Adipocyte (in vitro differentiated cells): ENCODE measurements around the gene OLFM2.
"Not testable (repeated sequence)": the region's sequence is repeated elsewhere in the genome, so short reads cannot be mapped to it uniquely, and the experiment has no call there.

Experiments
- DNase-seq: peaks from one replicate; pipeline ENCODE4 v3.0.0-alpha.2; 2015; ENCODE audit warnings: low read depth
- H3K27me3 ChIP-seq: replicated peaks from 2 replicates; pipeline ENCODE4 v1.7.0; 2013; ENCODE audit warnings: mild to moderate bottlenecking, low read length, moderate library complexity; ENCODE audit not compliant: control insufficient read depth, insufficient read depth
- H3K36me3 ChIP-seq: 2 replicates; pipeline ENCODE4 v1.7.0; 2013; ENCODE audit warnings: low read length, mild to moderate bottlenecking, moderate library complexity; ENCODE audit not compliant: control insufficient read depth, insufficient read depth, severe bottlenecking
- H3K4me1 ChIP-seq: 2 replicates; pipeline ENCODE4 v1.7.0; 2013; ENCODE audit warnings: mild to moderate bottlenecking, low read length, moderate library complexity; ENCODE audit not compliant: control insufficient read depth, insufficient read depth
- H3K4me3 ChIP-seq: 2 replicates; pipeline ENCODE4 v1.7.0; 2013; ENCODE audit warnings: mild to moderate bottlenecking, low read length, moderate library complexity
- H3K9ac ChIP-seq: 2 replicates; pipeline ENCODE4 v1.7.0; 2013; ENCODE audit warnings: mild to moderate bottlenecking, low read length, moderate library complexity
- H3K9me3 ChIP-seq: 2 replicates; pipeline ENCODE4 v1.7.0; 2013; ENCODE audit warnings: mild to moderate bottlenecking, low read length, moderate library complexity; ENCODE audit not compliant: control insufficient read depth

Gene OLFM2

GRCh38 chr19:9857076-9857721 is 79.1 kb downstream of the OLFM2 start:
- H3K4me1 ChIP-seq = peaks cover 4% of the 10 kb centered on the region
- H3K9ac ChIP-seq = no peak overlapping the region
- H3K9me3 ChIP-seq = no peaks in the 10 kb centered on the region
- H3K4me3 ChIP-seq = no peak overlapping the region
- no peak for DNase-seq
- H3K36me3 ChIP-seq = peaks cover 15% of the 10 kb centered on the region
- no peaks in the 10 kb centered on the region for H3K27me3 ChIP-seq

- H3K9ac ChIP-seq = no peak overlapping the region
- H3K4me3 ChIP-seq = no peak overlapping the region
- H3K36me3 ChIP-seq = peaks cover 15% of the 10 kb centered on the region
- H3K4me1 ChIP-seq = peaks cover 4% of the 10 kb centered on the region
- no peaks in the 10 kb centered on the region for H3K9me3 ChIP-seq
- no peaks in the 10 kb centered on the region for H3K27me3 ChIP-seq
- no peak for DNase-seq
Measured at GRCh38 chr19:9856609-9857008, 79.7 kb downstream of the OLFM2 start.

GRCh38 chr19:9854282-9854846 is 82.0 kb downstream of the OLFM2 start:
- Histone ChIP-seq H3K9me3 (no peaks in the 10 kb centered on the region), H3K9ac (no peak overlapping the region), H3K4me1 (peaks cover 4% of the 10 kb centered on the region), H3K4me3 (no peak overlapping the region), H3K27me3 (no peaks in the 10 kb centered on the region), H3K36me3 (peaks cover 15% of the 10 kb centered on the region)
- DNase-seq = no peak

GRCh38 chr19:9850235-9850959 is 85.9 kb downstream of the OLFM2 start:
- H3K9ac ChIP-seq = no peak overlapping the region
- no peaks in the 10 kb centered on the region for H3K9me3 ChIP-seq
- H3K4me1 ChIP-seq = peaks cover 16% of the 10 kb centered on the region
- no peak for DNase-seq
- no peaks in the 10 kb centered on the region for H3K27me3 ChIP-seq
- no peak overlapping the region for H3K4me3 ChIP-seq
- H3K36me3 ChIP-seq = no peaks in the 10 kb centered on the region

- H3K4me3 ChIP-seq = no peak overlapping the region
- H3K9me3 ChIP-seq = no peaks in the 10 kb centered on the region
- H3K27me3 ChIP-seq = no peaks in the 10 kb centered on the region
- no peak for DNase-seq
- peaks cover 16% of the 10 kb centered on the region for H3K4me1 ChIP-seq
- H3K36me3 ChIP-seq = peaks cover 3% of the 10 kb centered on the region
- no peak overlapping the region for H3K9ac ChIP-seq
Measured at GRCh38 chr19:9849791-9850190, 86.5 kb downstream of the OLFM2 start.

GRCh38 chr19:9848762-9849161 is 87.6 kb downstream of the OLFM2 start:
- H3K36me3 ChIP-seq = peaks cover 9% of the 10 kb centered on the region
- DNase-seq = no peak
- no peaks in the 10 kb centered on the region for H3K27me3 ChIP-seq

GRCh38 chr19:9848060-9848459 is 88.3 kb downstream of the OLFM2 start:
- no peak overlapping the region for H3K9ac ChIP-seq
- no peak overlapping the region for H3K4me3 ChIP-seq
- H3K27me3 ChIP-seq = no peaks in the 10 kb centered on the region
- no peaks in the 10 kb centered on the region for H3K9me3 ChIP-seq
- peak; percentile 10 for DNase-seq
- H3K4me1 ChIP-seq = peaks cover 12% of the 10 kb centered on the region
- peaks cover 15% of the 10 kb centered on the region for H3K36me3 ChIP-seq

More at GRCh38 chr19:9848762-9849161, 87.6 kb downstream of the OLFM2 start:
- H3K4me1 ChIP-seq = peaks cover 16% of the 10 kb centered on the region
- no peak overlapping the region for H3K4me3 ChIP-seq
- no peak overlapping the region for H3K9ac ChIP-seq
- no peaks in the 10 kb centered on the region for H3K9me3 ChIP-seq

GRCh38 chr19:9847087-9847671 is 89.1 kb downstream of the OLFM2 start:
- Histone ChIP-seq H3K9me3 (no peaks in the 10 kb centered on the region), H3K36me3 (peaks cover 15% of the 10 kb centered on the region), H3K4me1 (peaks cover 16% of the 10 kb centered on the region), H3K27me3 (no peaks in the 10 kb centered on the region), H3K9ac (peak overlapping the region; percentile 61), H3K4me3 (no peak overlapping the region)
- peak; percentile 80 for DNase-seq

- Histone ChIP-seq H3K36me3 (peaks cover 46% of the 10 kb centered on the region), H3K4me1 (peaks cover 21% of the 10 kb centered on the region)
- not testable (repeated sequence) for H3K27me3 ChIP-seq, H3K4me3 ChIP-seq, H3K9me3 ChIP-seq, H3K9ac ChIP-seq, DNase-seq
Measured at GRCh38 chr19:9843626-9844273, 92.6 kb downstream of the OLFM2 start.

GRCh38 chr19:9842834-9843625 is 93.3 kb downstream of the OLFM2 start:
- peaks cover 50% of the 10 kb centered on the region for H3K36me3 ChIP-seq
- H3K4me3 ChIP-seq = no peak overlapping the region
- peaks cover 21% of the 10 kb centered on the region for H3K4me1 ChIP-seq
- H3K9ac ChIP-seq = no peak overlapping the region
- H3K9me3 ChIP-seq = no peaks in the 10 kb centered on the region
- H3K27me3 ChIP-seq = no peaks in the 10 kb centered on the region
- no peak for DNase-seq
